Osteoblast (primary cell): Measurements from ENCODE around the gene IFT25. TPM values are rescaled to one million over a fixed set of nuclear protein-coding genes. Genes with fewer than 3 reads are reported as not detected.

Experiments
- DNase-seq: peaks from one replicate; pipeline ENCODE4 v3.0.0; 2011; ENCODE audit warnings: low spot score, mixed read lengths; ENCODE audit not compliant: insufficient read length; ENCODE audit errors: missing footprints
- H2AFZ ChIP-seq: 2 replicates; pipeline ENCODE4 v1.6.0; 2011; ENCODE audit warnings: mild to moderate bottlenecking, low read length
- H3K27ac ChIP-seq: 2 replicates; pipeline ENCODE4 v1.5.1; 2011; ENCODE audit warnings: mild to moderate bottlenecking, low read depth, low read length, moderate library complexity
- H3K27me3 ChIP-seq: 2 replicates; pipeline ENCODE4 v1.6.0; 2012; ENCODE audit warnings: mild to moderate bottlenecking, control low read depth, inconsistent platforms, low read length, moderate library complexity; ENCODE audit not compliant: insufficient read depth
- H3K36me3 ChIP-seq: 2 replicates; pipeline ENCODE4 v1.5.1; 2011; ENCODE audit warnings: mild to moderate bottlenecking, low read length, control low read depth, moderate library complexity; ENCODE audit not compliant: insufficient read depth
- H3K4me1 ChIP-seq: 2 replicates; pipeline ENCODE4 v1.5.1; 2011; ENCODE audit warnings: mild to moderate bottlenecking, low read length, control low read depth, moderate library complexity; ENCODE audit not compliant: insufficient read depth
- H3K4me2 ChIP-seq: 2 replicates; pipeline ENCODE4 v1.6.0; 2011; ENCODE audit warnings: mild to moderate bottlenecking, low read length; ENCODE audit not compliant: insufficient read depth
- H3K4me3 ChIP-seq: fragments of 200-600 bp; sonication (generic); 3 replicates; pipeline ENCODE4 v1.5.1; 2012; ENCODE audit warnings: mild to moderate bottlenecking, low read length, inconsistent platforms; ENCODE audit not compliant: insufficient read depth
- H3K79me2 ChIP-seq: 2 replicates; pipeline ENCODE4 v1.6.0; 2012; ENCODE audit warnings: mild to moderate bottlenecking, low read length, control low read depth, inconsistent platforms; ENCODE audit not compliant: insufficient read depth
- H3K9me3 ChIP-seq: 2 replicates; pipeline ENCODE4 v1.5.1; 2011; ENCODE audit warnings: low read depth, low read length, control low read depth
- H4K20me1 ChIP-seq: 2 replicates; pipeline ENCODE4 v1.6.0; 2012; ENCODE audit warnings: mild to moderate bottlenecking, low read length, control low read depth; ENCODE audit not compliant: insufficient read depth
- total RNA-seq: library from RNA; depleted of rRNA; stranded (reverse); fragments of >200 nt; gene quantifications from 2 replicates; pipeline ENCODE4 v1.2.3, GENCODE V29; 2012
- TF ChIP-seq, protein P1 (sequence below): IDR thresholded peaks from 2 replicates; pipeline ENCODE4 v1.5.1; 2011; ENCODE audit warnings: mild to moderate bottlenecking, low read depth, low read length, moderate library complexity; ENCODE audit errors: extremely low read depth

The IFT25 gene
- total RNA-seq, 1 donor = 21.7 TPM

- H2AFZ ChIP-seq = no peak overlapping the region
- no peak overlapping the region for H3K4me3 ChIP-seq
- H3K79me2 ChIP-seq = no peaks in the 10 kb centered on the region
- H3K27me3 ChIP-seq = no peaks in the 10 kb centered on the region
- H3K36me3 ChIP-seq = peaks cover 14% of the 10 kb centered on the region
- H4K20me1 ChIP-seq = no peaks in the 10 kb centered on the region
- H3K27ac ChIP-seq = no peak overlapping the region
- TF ChIP-seq, protein P1, sequence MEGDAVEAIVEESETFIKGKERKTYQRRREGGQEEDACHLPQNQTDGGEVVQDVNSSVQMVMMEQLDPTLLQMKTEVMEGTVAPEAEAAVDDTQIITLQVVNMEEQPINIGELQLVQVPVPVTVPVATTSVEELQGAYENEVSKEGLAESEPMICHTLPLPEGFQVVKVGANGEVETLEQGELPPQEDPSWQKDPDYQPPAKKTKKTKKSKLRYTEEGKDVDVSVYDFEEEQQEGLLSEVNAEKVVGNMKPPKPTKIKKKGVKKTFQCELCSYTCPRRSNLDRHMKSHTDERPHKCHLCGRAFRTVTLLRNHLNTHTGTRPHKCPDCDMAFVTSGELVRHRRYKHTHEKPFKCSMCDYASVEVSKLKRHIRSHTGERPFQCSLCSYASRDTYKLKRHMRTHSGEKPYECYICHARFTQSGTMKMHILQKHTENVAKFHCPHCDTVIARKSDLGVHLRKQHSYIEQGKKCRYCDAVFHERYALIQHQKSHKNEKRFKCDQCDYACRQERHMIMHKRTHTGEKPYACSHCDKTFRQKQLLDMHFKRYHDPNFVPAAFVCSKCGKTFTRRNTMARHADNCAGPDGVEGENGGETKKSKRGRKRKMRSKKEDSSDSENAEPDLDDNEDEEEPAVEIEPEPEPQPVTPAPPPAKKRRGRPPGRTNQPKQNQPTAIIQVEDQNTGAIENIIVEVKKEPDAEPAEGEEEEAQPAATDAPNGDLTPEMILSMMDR = no peak
- no peaks in the 10 kb centered on the region for H3K4me1 ChIP-seq
- no peaks in the 10 kb centered on the region for H3K9me3 ChIP-seq
- no peak for DNase-seq
- H3K4me2 ChIP-seq = no peak overlapping the region
Observed at GRCh38 chr1:53871773-53872484, 73.6 kb downstream of the IFT25 start.

Other genes with a start within 250 kb of the IFT25 start
- gene GLIS1, start 206.5 kb downstream of the IFT25 start, total RNA-seq = 2.4 and 2.9 TPM in 2 replicates
- 12.7 and 14.7 TPM in 2 replicates for gene NDC1, start 107.4 kb downstream of the IFT25 start, total RNA-seq
- 22.4 and 23.2 TPM in 2 replicates for gene YIPF1, start 55.9 kb downstream of the IFT25 start, total RNA-seq
- not detected in 2 replicates for gene DIO1, start 51.5 kb downstream of the IFT25 start, total RNA-seq
- 38.7 and 43.9 TPM in 2 replicates for gene LRRC42, start 651 bp upstream of the IFT25 start, total RNA-seq
- not detected in 2 replicates for gene LDLRAD1, start 72.5 kb upstream of the IFT25 start, total RNA-seq
- gene TMEM59, start 107.5 kb upstream of the IFT25 start, total RNA-seq = 356 and 365 TPM in 2 replicates
- 2.5 and 3.2 TPM in 2 replicates for gene TCEANC2, start 107.9 kb upstream of the IFT25 start, total RNA-seq
- not detected in 2 replicates for gene CDCP2, start 207.3 kb upstream of the IFT25 start, total RNA-seq